GM13977 (cell line): ENCODE results near the gene FIP1L1.
"Not testable (repeated sequence)": the region's sequence is repeated elsewhere in the genome, so short reads cannot be mapped to it uniquely, and the experiment has no call there.

Source experiments
- DNase-seq: peaks from one replicate; pipeline ENCODE4 v3.0.0; 2012; ENCODE audit warnings: low spot score
- CTCF ChIP-seq: IDR thresholded peaks from 2 replicates; pipeline ENCODE4 v1.5.1; 2012; ENCODE audit warnings: mild to moderate bottlenecking, control low read depth; ENCODE audit not compliant: insufficient read depth; ENCODE audit errors: extremely low read depth, missing control alignments
- in situ Hi-C: fragments of 300-500 bp; cut with MboI; formaldehyde crosslinking; loops from one replicate; pipeline ENCODE4 v1.12.0; 2022; ENCODE audit warnings: low sequenced_read_pairs, low pct_unique_long_range_greater_than_20kb, mixed read lengths, inconsistent platforms; ENCODE audit not compliant: unreplicated experiment

The FIP1L1 gene

GRCh38 chr4:53376900-53377299 lies 541 bp upstream of the FIP1L1 start:
- in situ Hi-C loops: no loop called here

GRCh38 chr4:53378171-53378482 lies 686 bp downstream of the FIP1L1 start:
- in situ Hi-C loops: no loop called here
- TF ChIP-seq CTCF: no peak
- DNase-seq: no peak

More at GRCh38 chr4:53376900-53377299, 541 bp upstream of the FIP1L1 start:
- no peak for TF ChIP-seq CTCF
- DNase-seq: no peak

- in situ Hi-C loops: no loop called here
- no peak for DNase-seq
- no peak for TF ChIP-seq CTCF
Measured at GRCh38 chr4:53380221-53380620, 2.8 kb downstream of the FIP1L1 start.

- in situ Hi-C loops, DNase-seq: not testable (repeated sequence)
Measured at GRCh38 chr4:53409479-53409878, 32.0 kb downstream of the FIP1L1 start.

- TF ChIP-seq CTCF: no peak
- DNase-seq: no peak
- in situ Hi-C loops: no loop called here
Measured at GRCh38 chr4:53419208-53419607, 41.8 kb downstream of the FIP1L1 start.

- DNase-seq: no peak
- in situ Hi-C loops: no loop called here
- no peak for TF ChIP-seq CTCF
Measured at GRCh38 chr4:53421791-53422190, 44.4 kb downstream of the FIP1L1 start.

GRCh38 chr4:53422367-53422766 lies 44.9 kb downstream of the FIP1L1 start:
- TF ChIP-seq CTCF: no peak
- in situ Hi-C loops: no loop called here
- DNase-seq: no peak
